Muscle of back (tissue), 11 donors: ENCODE measurements around the gene AMER2. TPM values are rescaled to one million over a fixed set of nuclear protein-coding genes. Genes with fewer than 3 reads are reported as not detected.

Experiments
- DNase-seq, 3 donors: peaks; one replicate each; pipeline versions ENCODE4 v3.0.0 to v3.0.0-alpha.2; 2013
- polyA plus RNA-seq, 10 donors: library from polyadenylated mRNA; unstranded; fragments of 120-200 nt; gene quantifications; one replicate each; pipeline ENCODE4 v1.2.1, GENCODE V29; 2013; ENCODE audit not compliant: insufficient read length in 10 of 10

AMER2 gene
- polyA plus RNA-seq, 10 donors = 0.03 to 0.50 (median 0.06) TPM

- no peak for DNase-seq
These were observed 20.4 kb downstream of the AMER2 start for GRCh38 chr13:25151626-25152195.

- DNase-seq = no peak
These were observed 22.4 kb downstream of the AMER2 start for GRCh38 chr13:25149711-25150110.

- no peak for DNase-seq
These were observed 23.7 kb downstream of the AMER2 start for GRCh38 chr13:25148402-25148771.

- no peak for DNase-seq
These were observed 24.3 kb downstream of the AMER2 start for GRCh38 chr13:25147638-25148401.

GRCh38 chr13:25143706-25144105, 28.4 kb downstream of the AMER2 start:
- no peak for DNase-seq

- DNase-seq = no peak
These were observed 31.0 kb downstream of the AMER2 start for GRCh38 chr13:25141042-25141441.

- DNase-seq = no peak
These were observed 34.3 kb downstream of the AMER2 start for GRCh38 chr13:25137788-25138115.

GRCh38 chr13:25136880-25137787, 35.0 kb downstream of the AMER2 start:
- no peak for DNase-seq

GRCh38 chr13:25135896-25136295, 36.2 kb downstream of the AMER2 start:
- DNase-seq = no peak

GRCh38 chr13:25132751-25133390, 39.2 kb downstream of the AMER2 start:
- peak in 2 of 3 donors; percentile 8 to 44 for DNase-seq

GRCh38 chr13:25131881-25132420, 40.1 kb downstream of the AMER2 start:
- DNase-seq = no peak

- DNase-seq = no peak
These were observed 41.1 kb downstream of the AMER2 start for GRCh38 chr13:25130944-25131343.

GRCh38 chr13:25118378-25118905, 53.6 kb downstream of the AMER2 start:
- DNase-seq = peak in 1 of 3 donors; percentile 4

GRCh38 chr13:25117312-25117711, 54.8 kb downstream of the AMER2 start:
- DNase-seq = no peak

GRCh38 chr13:25116044-25116443, 56.0 kb downstream of the AMER2 start:
- DNase-seq = no peak

- peak; percentile 68 to 87 (median 76) for DNase-seq
These were observed 57.9 kb downstream of the AMER2 start for GRCh38 chr13:25114220-25114619.

- DNase-seq = no peak
These were observed 59.3 kb downstream of the AMER2 start for GRCh38 chr13:25112695-25113255.
